ENCODE measurements around the gene PKP1.

DNA sequence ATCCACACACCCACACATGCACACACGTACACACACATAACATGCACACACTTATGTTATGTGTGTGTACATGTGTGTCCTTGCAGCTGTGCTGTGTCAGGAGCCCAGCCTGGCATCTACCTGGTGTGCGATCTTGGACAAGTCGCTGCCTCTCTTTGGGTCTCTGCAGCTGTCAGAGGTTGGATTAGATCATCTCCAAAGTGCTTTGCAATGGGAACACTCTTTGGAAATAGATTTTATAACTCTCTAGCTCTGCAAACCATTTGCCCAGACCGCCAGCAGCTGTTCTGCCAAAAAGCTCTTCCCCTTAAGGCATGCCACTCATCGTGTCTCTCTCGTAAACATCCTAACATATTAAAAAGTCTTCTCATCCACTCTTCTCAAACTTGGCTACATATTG, 4.7 kb downstream of the PKP1 start:
- TF ChIP-seq, protein P1, sequence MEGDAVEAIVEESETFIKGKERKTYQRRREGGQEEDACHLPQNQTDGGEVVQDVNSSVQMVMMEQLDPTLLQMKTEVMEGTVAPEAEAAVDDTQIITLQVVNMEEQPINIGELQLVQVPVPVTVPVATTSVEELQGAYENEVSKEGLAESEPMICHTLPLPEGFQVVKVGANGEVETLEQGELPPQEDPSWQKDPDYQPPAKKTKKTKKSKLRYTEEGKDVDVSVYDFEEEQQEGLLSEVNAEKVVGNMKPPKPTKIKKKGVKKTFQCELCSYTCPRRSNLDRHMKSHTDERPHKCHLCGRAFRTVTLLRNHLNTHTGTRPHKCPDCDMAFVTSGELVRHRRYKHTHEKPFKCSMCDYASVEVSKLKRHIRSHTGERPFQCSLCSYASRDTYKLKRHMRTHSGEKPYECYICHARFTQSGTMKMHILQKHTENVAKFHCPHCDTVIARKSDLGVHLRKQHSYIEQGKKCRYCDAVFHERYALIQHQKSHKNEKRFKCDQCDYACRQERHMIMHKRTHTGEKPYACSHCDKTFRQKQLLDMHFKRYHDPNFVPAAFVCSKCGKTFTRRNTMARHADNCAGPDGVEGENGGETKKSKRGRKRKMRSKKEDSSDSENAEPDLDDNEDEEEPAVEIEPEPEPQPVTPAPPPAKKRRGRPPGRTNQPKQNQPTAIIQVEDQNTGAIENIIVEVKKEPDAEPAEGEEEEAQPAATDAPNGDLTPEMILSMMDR (IDR thresholded peaks at IDR 0.05; ENCODE audit: insufficient read depth, low read length, poor library complexity, severe bottlenecking) = no peak
- TF ChIP-seq EZH2phosphoT487 (conservative IDR thresholded peaks at IDR 0.05; ENCODE audit: low read length) = no peak
